H1 (cell line): Measurements from ENCODE around the gene LGR4. TPM values are rescaled to one million over a fixed set of nuclear protein-coding genes. Genes with fewer than 3 reads are reported as not detected.

Experiments
- CTCF ChIA-PET: fragments of 300-600 bp; sonication (Branson Sonifier 250); formaldehyde crosslinking; loops from one replicate; lab custom pipeline; 2021; ENCODE audit not compliant: partially characterized antibody; lab: Charles Lee
- POLR2A ChIA-PET: fragments of 300-600 bp; sonication (Branson Sonifier 250); formaldehyde crosslinking; loops from one replicate; lab custom pipeline; 2021; ENCODE audit warnings: inconsistent platforms; ENCODE audit not compliant: partially characterized antibody; lab: Charles Lee
- DNase-seq, 2 experiments: peaks; one replicate each; pipeline versions ENCODE4 v3.0.0 to v3.0.0-alpha.2; 2010 to 2022; ENCODE audit warnings: low spot score in 2 of 2, low read depth in 1 of 2, mixed read lengths in 1 of 2
- FAIRE-seq: peaks from 2 replicates; lab custom pipeline; 2011; peaks lifted over from hg19 to GRCh38; lab: Jason Lieb, UNC
- H2AFZ ChIP-seq: 2 replicates; pipeline ENCODE4 v1.8.1; 2012; ENCODE audit warnings: low read length, inconsistent platforms
- H2AK5ac ChIP-seq: 2 replicates; pipeline ENCODE4 v1.6.1; 2013; ENCODE audit warnings: low read depth, low read length
- H2BK120ac ChIP-seq: replicated peaks from 2 replicates; pipeline ENCODE3; 2013; ENCODE audit warnings: low read depth, low read length, inconsistent platforms
- H2BK12ac ChIP-seq: 2 replicates; pipeline ENCODE4 v1.6.1; 2013; ENCODE audit warnings: low read depth, low read length
- H2BK15ac ChIP-seq: 2 replicates; pipeline ENCODE4 v1.6.1; 2013; ENCODE audit warnings: low read length
- H2BK20ac ChIP-seq: 2 replicates; pipeline ENCODE4 v1.6.1; 2013; ENCODE audit warnings: low read length
- H2BK5ac ChIP-seq: 2 replicates; pipeline ENCODE4 v1.6.1; 2013; ENCODE audit warnings: low read depth, low read length
- H3K14ac ChIP-seq: 2 replicates; pipeline ENCODE4 v1.6.1; 2013; ENCODE audit warnings: inconsistent platforms; ENCODE audit not compliant: insufficient read length
- H3K18ac ChIP-seq: 2 replicates; pipeline ENCODE4 v1.6.1; 2013; ENCODE audit warnings: low read length; ENCODE audit errors: extremely low read depth
- H3K23ac ChIP-seq: 2 replicates; pipeline ENCODE4 v1.6.1; 2013; ENCODE audit warnings: inconsistent platforms; ENCODE audit not compliant: insufficient read length
- H3K23me2 ChIP-seq: 2 replicates; pipeline ENCODE4 v1.6.1; 2013; ENCODE audit warnings: low read depth, low read length
- H3K27ac ChIP-seq: 2 replicates; pipeline ENCODE4 v1.6.1; 2011; ENCODE audit warnings: low read depth, low read length, inconsistent platforms
- H3K27me3 ChIP-seq, 4 experiments: replicated peaks in 1 of 4; 1 replicate in 1 of 4; 2 replicates in 3 of 4; pipeline versions ENCODE4 v1.6.1 to v1.8.1; 2011 to 2013; ENCODE audit warnings: low read length in 3 of 4, mild to moderate bottlenecking in 3 of 4, inconsistent platforms in 2 of 4, mixed read lengths in 2 of 4, moderate library complexity in 1 of 4; ENCODE audit not compliant: control insufficient read depth in 3 of 4, insufficient read depth in 3 of 4; ENCODE audit errors: extremely low read depth in 1 of 4
- H3K36me3 ChIP-seq, 4 experiments: 2 replicates each; pipeline versions ENCODE4 v1.6.1 to v1.8.1; 2011 to 2013; ENCODE audit warnings: mild to moderate bottlenecking in 4 of 4, low read length in 3 of 4, moderate library complexity in 2 of 4, control low read depth in 1 of 4, inconsistent platforms in 1 of 4; ENCODE audit not compliant: insufficient read depth in 4 of 4, control insufficient read depth in 2 of 4
- H3K4ac ChIP-seq: replicated peaks from 2 replicates; pipeline ENCODE3; 2013; ENCODE audit warnings: low read length, low read depth, mixed read lengths, inconsistent platforms; ENCODE audit not compliant: insufficient read length
- H3K4me1 ChIP-seq, 4 experiments: replicated peaks in 1 of 4; 1 replicate in 1 of 4; 2 replicates in 3 of 4; pipeline versions ENCODE4 v1.6.1 to v1.8.1; 2011 to 2013; ENCODE audit warnings: low read length in 3 of 4, inconsistent platforms in 2 of 4, mixed read lengths in 1 of 4; ENCODE audit not compliant: insufficient read depth in 4 of 4, control insufficient read depth in 3 of 4
- H3K4me2 ChIP-seq, 2 experiments: 2 replicates each; pipeline versions ENCODE4 v1.6.1 to v1.8.1; 2011 to 2013; ENCODE audit warnings: low read depth in 2 of 2, low read length in 2 of 2, control low read depth in 1 of 2, inconsistent platforms in 1 of 2, mild to moderate bottlenecking in 1 of 2; ENCODE audit not compliant: insufficient read depth in 1 of 2
- H3K4me3 ChIP-seq, 4 experiments: fragments of 200-600, 300-600 bp in 1 of 4; sonication (generic), shearing (Covaris generic), sonication (Bioruptor Twin) in 1 of 4; 2 replicates each; pipeline versions ENCODE4 v1.5.1 to v1.8.1; 2011 to 2016; ENCODE audit warnings: low read length in 4 of 4, low read depth in 3 of 4, control low read depth in 2 of 4, inconsistent platforms in 2 of 4, mild to moderate bottlenecking in 2 of 4, mixed read lengths in 1 of 4, moderate library complexity in 1 of 4; ENCODE audit not compliant: insufficient read depth in 2 of 4; ENCODE audit errors: extremely low read depth in 1 of 4
- H3K56ac ChIP-seq: replicated peaks from 2 replicates; pipeline ENCODE3; 2013; ENCODE audit warnings: low read depth, mild to moderate bottlenecking, mixed read lengths, low read length, inconsistent platforms; ENCODE audit not compliant: insufficient read length
- H3K79me1 ChIP-seq: 2 replicates; pipeline ENCODE4 v1.6.1; 2013; ENCODE audit warnings: low read depth, low read length, control low read depth
- H3K79me2 ChIP-seq, 2 experiments: 2 replicates each; pipeline versions ENCODE4 v1.6.1 to v1.8.1; 2012 to 2013; ENCODE audit warnings: low read length in 2 of 2, mild to moderate bottlenecking in 2 of 2, inconsistent platforms in 1 of 2; ENCODE audit not compliant: insufficient read depth in 2 of 2, control insufficient read depth in 1 of 2
- H3K9ac ChIP-seq, 4 experiments: replicated peaks in 1 of 4; 1 replicate in 1 of 4; 2 replicates in 3 of 4; pipeline versions ENCODE4 v1.6.1 to v1.8.1; 2011 to 2013; ENCODE audit warnings: low read depth in 3 of 4, low read length in 3 of 4, control low read depth in 2 of 4, mild to moderate bottlenecking in 2 of 4, moderate library complexity in 2 of 4, inconsistent platforms in 1 of 4; ENCODE audit errors: extremely low read depth in 1 of 4
- H3K9me3 ChIP-seq, 2 experiments: 2 replicates each; pipeline versions ENCODE4 v1.6.1 to v1.8.1; 2012 to 2013; ENCODE audit warnings: mild to moderate bottlenecking in 2 of 2, moderate library complexity in 2 of 2, control low read depth in 1 of 2, inconsistent platforms in 1 of 2, low read depth in 1 of 2, low read length in 1 of 2, mixed read lengths in 1 of 2; ENCODE audit not compliant: insufficient read depth in 2 of 2
- H4K20me1 ChIP-seq, 2 experiments: replicated peaks in 1 of 2; 2 replicates each; pipeline versions ENCODE3 to v1.8.1; 2011 to 2013; ENCODE audit warnings: inconsistent platforms in 2 of 2, low read length in 2 of 2, mild to moderate bottlenecking in 1 of 2; ENCODE audit not compliant: insufficient read depth in 2 of 2, control insufficient read depth in 1 of 2
- H4K5ac ChIP-seq: 2 replicates; pipeline ENCODE4 v1.6.1; 2013; ENCODE audit warnings: low read length, low read depth, mixed read lengths, inconsistent platforms; ENCODE audit not compliant: insufficient read length
- H4K8ac ChIP-seq: 2 replicates; pipeline ENCODE4 v1.8.0; 2013; ENCODE audit warnings: mild to moderate bottlenecking, moderate library complexity, low read length, inconsistent platforms; ENCODE audit not compliant: insufficient read depth; ENCODE audit errors: extremely low read depth
- H4K91ac ChIP-seq: replicated peaks from 2 replicates; pipeline ENCODE3; 2013; ENCODE audit warnings: low read length, mixed read lengths, inconsistent platforms; ENCODE audit not compliant: insufficient read length
- CEBPB ChIP-seq: IDR thresholded peaks from 2 replicates; pipeline ENCODE4 v1.6.1; 2012; ENCODE audit warnings: low read depth, low read length
- CHD1 ChIP-seq: IDR thresholded peaks from 2 replicates; pipeline ENCODE4 v1.6.1; 2012; ENCODE audit warnings: low read depth, low read length, improper control_type of control experiment
- CHD2 ChIP-seq: IDR thresholded peaks from 2 replicates; pipeline ENCODE4 v1.6.1; 2012; ENCODE audit warnings: low read length, improper control_type of control experiment
- CREB1 ChIP-seq: IDR thresholded peaks from 2 replicates; pipeline ENCODE4 v1.6.1; 2012; ENCODE audit warnings: inconsistent platforms
- HDAC2 ChIP-seq, 2 experiments: fragments of 300-600 bp in 1 of 2; sonication (generic) in 1 of 2; IDR thresholded peaks; 2 replicates each; pipeline ENCODE4 v1.6.1; 2011 to 2012; ENCODE audit warnings: low read depth in 2 of 2, low read length in 2 of 2, mild to moderate bottlenecking in 2 of 2, moderate library complexity in 2 of 2, borderline replicate concordance in 1 of 2, inconsistent platforms in 1 of 2
- KDM4A ChIP-seq: IDR thresholded peaks from one replicate; pipeline ENCODE4 v1.7.1; 2012; ENCODE audit warnings: low read depth, mild to moderate bottlenecking, moderate library complexity, low read length, inconsistent platforms; ENCODE audit not compliant: severe bottlenecking
- MAFK ChIP-seq: IDR thresholded peaks from 2 replicates; pipeline ENCODE4 v1.6.1; 2012; ENCODE audit warnings: low read depth, mild to moderate bottlenecking, improper control_type of control experiment, low read length
- RBBP5 ChIP-seq: IDR thresholded peaks from 2 replicates; pipeline ENCODE4 v1.7.1; 2012; ENCODE audit warnings: low read depth, mild to moderate bottlenecking, inconsistent platforms, low read length, moderate library complexity, borderline replicate concordance
- RFX5 ChIP-seq: IDR thresholded peaks from 2 replicates; pipeline ENCODE4 v1.6.1; 2011; ENCODE audit warnings: low read depth, low read length, improper control_type of control experiment, borderline replicate concordance
- SP1 ChIP-seq: IDR thresholded peaks from 2 replicates; pipeline ENCODE4 v1.6.1; 2011; ENCODE audit warnings: low read depth, low read length
- SP4 ChIP-seq: IDR thresholded peaks from 2 replicates; pipeline ENCODE4 v1.6.1; 2012; ENCODE audit warnings: low read length, inconsistent platforms
- SRF ChIP-seq: IDR thresholded peaks from 2 replicates; pipeline ENCODE4 v1.6.1; 2011; ENCODE audit warnings: mild to moderate bottlenecking, low read depth, low read length, moderate library complexity
- WGBS, 2 experiments: shearing (Covaris generic) in 1 of 2; methylation state at CpG; one replicate each; pipeline versions ENCODE4 v1.1.6 to v1.1.7; 2013 to 2015; ENCODE audit warnings: low lambda C conversion rate in 2 of 2, mixed read lengths in 2 of 2, inconsistent platforms in 1 of 2, low coverage in 1 of 2, missing lambda C conversion rate in 1 of 2; ENCODE audit not compliant: insufficient replicate concordance in 2 of 2, insufficient coverage in 1 of 2, insufficient read length in 1 of 2; ENCODE audit errors: extremely low coverage in 1 of 2, missing lambda C conversion rate in 1 of 2; 5-methylcytosine and 5-hydroxymethylcytosine counted together
- polyA plus RNA-seq, 7 experiments: library from polyadenylated mRNA; depleted of rRNA in 3 of 7; stranded (reverse) in 5 of 7; unstranded in 2 of 7; fragments of >200 nt in 5 of 7; fragments of 200-250 nt in 2 of 7; gene quantifications; 1 replicate in 5 of 7; 2 replicates in 1 of 7; 4 replicates in 1 of 7; pipeline versions ENCODE4 v1.2.1 to v1.2.3, GENCODE V29; 2011 to 2013; ENCODE audit warnings: missing spikeins in 2 of 7, mixed read lengths in 2 of 7
- total RNA-seq: library from RNA; stranded (reverse); fragmentation: NEBNext Ultra II Directional; extraction: Animal tissue kit (Norgen Biotek cat#: 25700); gene quantifications from 2 replicates; pipeline ENCODE4 v1.2.1, GENCODE V29; 2021
- TF ChIP-seq, protein P1 (sequence below): IDR thresholded peaks from 2 replicates; pipeline ENCODE4 v1.6.1; 2011; ENCODE audit warnings: low read depth, mild to moderate bottlenecking, low read length; ENCODE audit not compliant: insufficient read depth

LGR4 gene
- total and polyA plus RNA-seq, 2 of the 8 experiments (the other 6 are each of a cell fraction or from before 2014, with no cell fraction given): 26.6 to 61.7 TPM

DNA sequence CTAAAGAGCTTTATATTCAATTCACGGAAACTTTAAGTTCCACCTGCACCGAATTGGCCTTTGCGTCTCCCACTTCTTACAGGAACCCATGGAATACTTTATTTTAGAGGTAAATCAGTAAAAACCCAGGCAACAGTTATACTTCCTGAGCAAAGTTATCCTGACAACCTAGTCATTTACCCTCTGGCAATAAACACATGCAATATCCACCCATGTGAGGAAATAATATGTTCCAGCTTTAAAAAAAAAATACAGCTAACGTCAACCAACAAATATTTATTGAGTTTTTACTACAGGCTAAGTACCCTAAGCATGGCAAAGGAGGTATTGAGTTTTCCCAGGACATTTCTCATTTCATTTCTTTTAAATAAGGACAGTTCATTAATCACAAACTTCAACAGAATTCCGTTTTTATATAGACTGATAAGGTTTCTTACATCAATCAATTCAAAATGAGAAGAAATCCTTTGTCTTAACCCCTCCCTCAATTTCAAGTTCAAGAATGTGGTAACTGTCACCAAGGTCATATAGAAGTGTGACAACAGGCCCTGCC, 71.2 kb downstream of the LGR4 start:
- peaks cover 0 to 21% (median 5%) of the 10 kb centered on the region in 4 experiments; a peak in 5 of 8 replicates for H3K36me3 ChIP-seq
- FAIRE-seq (no peak), DNase-seq (no peak)
- no peak overlapping the region for H4K91ac ChIP-seq
- H2AK5ac ChIP-seq: no peak overlapping the region
- ChIA-PET POLR2A (interaction anchor here (1.1 kb wide), 1 partner anchor 42 kb away, joined by 3 read pairs; no protein-coding TSS in a partner anchor), CTCF (interaction anchor here (0.7 to 2.3 kb wide), 4 partner anchors 11 to 85 kb away, joined by 3 to 7 read pairs (median 5); no protein-coding TSS in a partner anchor)
- no peak overlapping the region for H3K23ac ChIP-seq
- peaks cover 3 to 44% of the 10 kb centered on the region in 2 experiments; a peak in 3 of 4 replicates for H3K79me2 ChIP-seq
- no peak overlapping the region for H3K4ac ChIP-seq
- no peak overlapping the region for H3K56ac ChIP-seq
- H3K27ac ChIP-seq: no peak overlapping the region
- H2AFZ ChIP-seq: no peak overlapping the region
- no peak overlapping the region for H2BK5ac ChIP-seq
- H4K20me1 ChIP-seq: peaks cover 4 to 13% of the 10 kb centered on the region in 2 experiments
- peaks cover 0 to 6% (median 2%) of the 10 kb centered on the region in 4 experiments; a peak in 2 of 7 replicates for H3K4me1 ChIP-seq
- no peaks in the 10 kb centered on the region for H3K23me2 ChIP-seq
- no peak overlapping the region; a peak in 1 of 7 replicates for H3K9ac ChIP-seq
- TF ChIP-seq SP1 (no peak), RBBP5 (no peak), CHD2 (no peak), HDAC2 (IDR thresholded peaks at IDR 0.05; ENCODE audit: borderline replicate concordance in 1 of 2, low read depth in 2 of 2, low read length in 2 of 2) (no peak), SP4 (no peak), CREB1 (no peak), SRF (no peak), CHD1 (no peak), MAFK (no peak), KDM4A (no peak), CEBPB (no peak), RFX5 (no peak)
- TF ChIP-seq, protein P1, sequence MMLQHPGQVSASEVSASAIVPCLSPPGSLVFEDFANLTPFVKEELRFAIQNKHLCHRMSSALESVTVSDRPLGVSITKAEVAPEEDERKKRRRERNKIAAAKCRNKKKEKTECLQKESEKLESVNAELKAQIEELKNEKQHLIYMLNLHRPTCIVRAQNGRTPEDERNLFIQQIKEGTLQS: no peak
- no peak overlapping the region for H3K4me3 ChIP-seq
- H2BK12ac ChIP-seq: no peak overlapping the region
- peaks cover 4% of the 10 kb centered on the region; the same call in 1 of the 2 replicates for H3K79me1 ChIP-seq
- no peak overlapping the region for H2BK20ac ChIP-seq
- no peak overlapping the region for H4K8ac ChIP-seq
- no peak overlapping the region for H3K4me2 ChIP-seq
- no peaks in the 10 kb centered on the region for H3K9me3 ChIP-seq
- H3K18ac ChIP-seq: no peak overlapping the region
- no peak overlapping the region for H2BK15ac ChIP-seq
- 80% methylated on average over 5 of the region's 5 CpGs; no CpG with 5 or more reads in 1 of the 2 experiments for WGBS, 2 experiments
- H3K27me3 ChIP-seq: no peaks in the 10 kb centered on the region
- H3K14ac ChIP-seq: no peak overlapping the region
- no peak overlapping the region for H2BK120ac ChIP-seq
- H4K5ac ChIP-seq: no peak overlapping the region
